ENCODE results near the gene TVP23C. TPM values are rescaled to one million over a fixed set of nuclear protein-coding genes. Genes with fewer than 3 reads are reported as not detected.

TVP23C gene
- total RNA-seq, 1 experiment from 2014 or later: 7.4 TPM

DNA sequence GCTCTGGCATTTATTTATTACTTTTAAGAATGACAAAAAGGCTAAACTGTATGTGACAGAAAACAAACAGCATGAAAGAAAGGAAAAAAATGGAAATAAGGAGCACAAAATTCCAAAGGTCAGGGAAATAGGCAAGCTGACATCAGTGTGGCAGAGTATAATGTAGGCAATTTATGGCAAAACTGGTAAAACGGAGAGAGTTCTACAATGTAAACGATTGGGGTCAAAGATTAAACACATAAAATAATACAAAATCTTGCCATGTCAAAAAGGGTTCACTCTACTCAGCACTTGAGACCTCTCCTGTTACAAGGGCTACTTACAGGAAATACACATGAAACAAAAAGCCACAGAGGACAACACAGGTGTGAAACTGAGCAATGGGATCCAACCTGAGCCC is 48.8 kb downstream of the TVP23C start:
- Histone ChIP-seq H3K27ac (ENCODE audit: low read depth, low read length, poor library complexity, severe bottlenecking) (no peak overlapping the region), H3K9me3 (ENCODE audit: low read depth, low read length, poor library complexity, severe bottlenecking) (no peaks in the 10 kb centered on the region), H3K27me3 (replicated peaks; ENCODE audit: insufficient read depth, low read depth, low read length, poor library complexity) (no peaks in the 10 kb centered on the region), H3K4me1 (ENCODE audit: insufficient read depth, low read length, poor library complexity, severe bottlenecking) (no peaks in the 10 kb centered on the region), H3K4me3 (ENCODE audit: low read depth, low read length, poor library complexity, severe bottlenecking) (no peak overlapping the region), H3K36me3 (ENCODE audit: insufficient read depth, low read length, poor library complexity, severe bottlenecking) (no peaks in the 10 kb centered on the region)
- no TSS peak for BruUV-seq (replicated peaks)
- CTCF ChIA-PET: interaction anchor here (0.6 kb wide), 1 partner anchor 11 kb away, joined by 3 read pairs; no protein-coding TSS in a partner anchor
- no peak for DNase-seq (ENCODE audit: low spot score)
- intact Hi-C loops (cut with micrococcal nuclease; ENCODE audit: unreplicated experiment): no loop called here
- TF ChIP-seq EZH2 (IDR thresholded peaks at IDR 0.05; ENCODE audit: borderline replicate concordance, low read depth, low read length, poor library complexity, severe bottlenecking): no peak
- TF ChIP-seq, protein P1, sequence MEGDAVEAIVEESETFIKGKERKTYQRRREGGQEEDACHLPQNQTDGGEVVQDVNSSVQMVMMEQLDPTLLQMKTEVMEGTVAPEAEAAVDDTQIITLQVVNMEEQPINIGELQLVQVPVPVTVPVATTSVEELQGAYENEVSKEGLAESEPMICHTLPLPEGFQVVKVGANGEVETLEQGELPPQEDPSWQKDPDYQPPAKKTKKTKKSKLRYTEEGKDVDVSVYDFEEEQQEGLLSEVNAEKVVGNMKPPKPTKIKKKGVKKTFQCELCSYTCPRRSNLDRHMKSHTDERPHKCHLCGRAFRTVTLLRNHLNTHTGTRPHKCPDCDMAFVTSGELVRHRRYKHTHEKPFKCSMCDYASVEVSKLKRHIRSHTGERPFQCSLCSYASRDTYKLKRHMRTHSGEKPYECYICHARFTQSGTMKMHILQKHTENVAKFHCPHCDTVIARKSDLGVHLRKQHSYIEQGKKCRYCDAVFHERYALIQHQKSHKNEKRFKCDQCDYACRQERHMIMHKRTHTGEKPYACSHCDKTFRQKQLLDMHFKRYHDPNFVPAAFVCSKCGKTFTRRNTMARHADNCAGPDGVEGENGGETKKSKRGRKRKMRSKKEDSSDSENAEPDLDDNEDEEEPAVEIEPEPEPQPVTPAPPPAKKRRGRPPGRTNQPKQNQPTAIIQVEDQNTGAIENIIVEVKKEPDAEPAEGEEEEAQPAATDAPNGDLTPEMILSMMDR (conservative IDR thresholded peaks at IDR 0.05; ENCODE audit: low read depth, low read length): no peak
- POLR2A ChIA-PET (ENCODE audit: low non-redundant PET): no interaction called here

DNA sequence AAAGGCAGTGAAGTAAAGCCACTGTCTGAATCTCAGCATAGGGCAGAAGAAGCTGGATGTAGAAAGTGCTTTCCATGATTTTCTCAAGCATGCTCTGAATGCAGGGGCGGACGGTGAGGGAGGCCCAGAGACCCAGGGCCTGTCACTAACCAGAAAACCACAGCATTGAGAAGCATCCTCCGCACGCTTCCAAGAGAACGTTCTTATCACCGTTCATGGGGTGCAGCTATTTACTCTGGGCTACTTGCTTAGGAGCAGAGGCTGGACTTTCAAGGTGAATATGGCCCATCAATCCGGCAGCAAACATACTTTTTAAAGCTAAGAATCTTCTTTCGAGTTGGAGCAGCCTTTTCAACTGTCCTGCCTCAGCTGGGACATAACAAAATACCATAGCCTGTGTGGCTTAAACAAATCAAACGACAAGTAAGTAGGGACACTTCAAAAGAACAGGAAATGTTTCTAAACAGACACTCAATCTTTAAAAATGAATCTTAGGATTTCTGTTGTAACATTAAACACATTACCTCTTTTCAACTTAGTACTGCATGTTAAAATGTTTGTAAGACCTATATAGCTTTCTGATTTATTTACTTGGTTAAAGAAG is 49.3 kb downstream of the TVP23C start:
- ChIA-PET POLR2A (ENCODE audit: low non-redundant PET) (no interaction called here), CTCF (interaction anchor here (0.6 kb wide), 1 partner anchor 11 kb away, joined by 3 read pairs; no protein-coding TSS in a partner anchor)
- no peaks in the 10 kb centered on the region for H3K4me1 ChIP-seq (ENCODE audit: insufficient read depth, low read length, poor library complexity, severe bottlenecking)
- no peaks in the 10 kb centered on the region for H3K36me3 ChIP-seq (ENCODE audit: insufficient read depth, low read length, poor library complexity, severe bottlenecking)
- no peaks in the 10 kb centered on the region for H3K27me3 ChIP-seq (replicated peaks; ENCODE audit: insufficient read depth, low read depth, low read length, poor library complexity)
- TF ChIP-seq EZH2 (IDR thresholded peaks at IDR 0.05; ENCODE audit: borderline replicate concordance, low read depth, low read length, poor library complexity, severe bottlenecking): no peak
- TF ChIP-seq, protein P1 (conservative IDR thresholded peaks at IDR 0.05; ENCODE audit: low read depth, low read length): no peak
- no peak for DNase-seq (ENCODE audit: low spot score)
- no peak overlapping the region for H3K27ac ChIP-seq (ENCODE audit: low read depth, low read length, poor library complexity, severe bottlenecking)
- H3K9me3 ChIP-seq (ENCODE audit: low read depth, low read length, poor library complexity, severe bottlenecking): no peaks in the 10 kb centered on the region
- BruUV-seq (replicated peaks): no TSS peak
- intact Hi-C loops (cut with micrococcal nuclease; ENCODE audit: unreplicated experiment): no loop called here
- H3K4me3 ChIP-seq (ENCODE audit: low read depth, low read length, poor library complexity, severe bottlenecking): no peak overlapping the region

DNA sequence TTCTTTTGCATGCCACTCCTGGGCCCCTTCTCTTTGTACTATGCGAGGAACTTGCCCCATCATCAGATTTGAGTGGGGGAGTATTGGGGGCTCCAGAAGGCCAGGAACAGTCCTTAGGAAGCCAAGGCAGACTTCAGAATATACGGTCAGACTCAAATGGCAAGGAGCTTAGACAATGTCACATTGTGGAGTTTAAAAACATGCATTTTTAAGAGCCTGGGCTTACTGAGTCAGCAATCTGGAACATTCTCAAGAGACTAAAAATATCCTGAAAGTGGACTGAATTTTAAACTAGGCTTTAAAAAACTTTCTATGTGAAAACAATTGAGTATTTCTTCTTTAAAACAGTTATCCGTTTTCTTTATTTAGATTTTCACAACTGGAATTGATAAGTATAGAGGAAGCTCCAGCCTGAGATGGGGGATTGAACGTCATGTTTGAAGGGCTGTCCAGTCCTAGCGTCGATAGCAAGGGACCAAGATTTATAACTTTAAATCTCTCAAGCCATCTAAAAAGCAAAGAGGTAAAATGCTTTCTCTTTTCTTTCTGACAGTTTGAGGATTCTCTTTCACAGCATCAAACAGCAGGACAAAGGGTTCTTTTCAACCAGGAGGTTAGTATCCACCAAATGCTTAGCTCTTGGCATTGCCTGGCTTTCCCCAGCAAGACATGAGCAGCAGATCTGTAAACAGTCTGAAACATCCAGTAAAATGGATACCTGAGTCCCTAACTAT is 50.1 kb downstream of the TVP23C start:
- no peak overlapping the region for H3K27ac ChIP-seq (ENCODE audit: low read depth, low read length, poor library complexity, severe bottlenecking)
- no TSS peak for BruUV-seq (replicated peaks)
- H3K4me3 ChIP-seq (ENCODE audit: low read depth, low read length, poor library complexity, severe bottlenecking): no peak overlapping the region
- ChIA-PET CTCF (no interaction called here), POLR2A (ENCODE audit: low non-redundant PET) (no interaction called here)
- no peak for TF ChIP-seq EZH2 (IDR thresholded peaks at IDR 0.05; ENCODE audit: borderline replicate concordance, low read depth, low read length, poor library complexity, severe bottlenecking)
- TF ChIP-seq, protein P1 (conservative IDR thresholded peaks at IDR 0.05; ENCODE audit: low read depth, low read length): no peak
- no peaks in the 10 kb centered on the region for H3K36me3 ChIP-seq (ENCODE audit: insufficient read depth, low read length, poor library complexity, severe bottlenecking)
- no peak for DNase-seq (ENCODE audit: low spot score)
- H3K9me3 ChIP-seq (ENCODE audit: low read depth, low read length, poor library complexity, severe bottlenecking): no peaks in the 10 kb centered on the region
- intact Hi-C loops (cut with micrococcal nuclease; ENCODE audit: unreplicated experiment): no loop called here
- no peaks in the 10 kb centered on the region for H3K27me3 ChIP-seq (replicated peaks; ENCODE audit: insufficient read depth, low read depth, low read length, poor library complexity)
- no peaks in the 10 kb centered on the region for H3K4me1 ChIP-seq (ENCODE audit: insufficient read depth, low read length, poor library complexity, severe bottlenecking)
